Keratinocyte (primary cell): ENCODE data around the gene COL6A2. TPM values are rescaled to one million over a fixed set of nuclear protein-coding genes. Genes with fewer than 3 reads are reported as not detected.

Source experiments
- DNase-seq: peaks from one replicate; pipeline ENCODE4 v3.0.0-alpha.2; 2011; ENCODE audit warnings: low read depth, missing footprints, low spot score
- FAIRE-seq: peaks from 2 replicates; lab custom pipeline; 2011; peaks lifted over from hg19 to GRCh38; lab: Jason Lieb, UNC
- H2AFZ ChIP-seq: 2 replicates; pipeline ENCODE4 v1.6.0; 2012; ENCODE audit warnings: low read length, control low read depth, inconsistent platforms; ENCODE audit not compliant: control insufficient read depth
- H3K27ac ChIP-seq: 2 replicates; pipeline ENCODE4 v1.5.1; 2011; ENCODE audit warnings: low read length; ENCODE audit not compliant: control insufficient read depth, insufficient read depth
- H3K27me3 ChIP-seq: 3 replicates; pipeline ENCODE4 v1.6.0; 2011; ENCODE audit warnings: low read length; ENCODE audit not compliant: control insufficient read depth, insufficient read depth; ENCODE audit errors: extremely low read depth
- H3K36me3 ChIP-seq, 2 experiments: 2 replicates in 1 of 2; 3 replicates in 1 of 2; pipeline ENCODE4 v1.5.1; 2011; ENCODE audit warnings: low read length in 2 of 2, mild to moderate bottlenecking in 1 of 2; ENCODE audit not compliant: control insufficient read depth in 2 of 2, insufficient read depth in 2 of 2; ENCODE audit errors: extremely low read depth in 1 of 2
- H3K4me1 ChIP-seq: 3 replicates; pipeline ENCODE4 v1.5.1; 2011; ENCODE audit warnings: low read length; ENCODE audit not compliant: control insufficient read depth, insufficient read depth; ENCODE audit errors: extremely low read depth
- H3K4me2 ChIP-seq: 3 replicates; pipeline ENCODE4 v1.6.0; 2011; ENCODE audit warnings: low read depth, low read length; ENCODE audit not compliant: control insufficient read depth, insufficient read depth; ENCODE audit errors: extremely low read depth
- H3K4me3 ChIP-seq, 3 experiments: fragments of 200-600 bp in 1 of 3; sonication (generic) in 1 of 3; 2 replicates in 2 of 3; 3 replicates in 1 of 3; pipeline ENCODE4 v1.5.1; 2011 to 2016; ENCODE audit warnings: low read length in 3 of 3, mild to moderate bottlenecking in 3 of 3, control low read depth in 2 of 3, inconsistent platforms in 1 of 3, low read depth in 1 of 3, mixed read lengths in 1 of 3, mixed run types in 1 of 3, moderate library complexity in 1 of 3; ENCODE audit not compliant: control insufficient read depth in 2 of 3, insufficient read depth in 2 of 3; ENCODE audit errors: extremely low read depth in 1 of 3
- H3K79me2 ChIP-seq: 2 replicates; pipeline ENCODE4 v1.6.0; 2012; ENCODE audit warnings: low read length; ENCODE audit not compliant: control insufficient read depth, insufficient read depth
- H3K9ac ChIP-seq: 3 replicates; pipeline ENCODE4 v1.6.0; 2011; ENCODE audit warnings: low read length; ENCODE audit not compliant: control insufficient read depth, insufficient read depth; ENCODE audit errors: extremely low read depth
- H3K9me1 ChIP-seq: 3 replicates; pipeline ENCODE4 v1.6.0; 2011; ENCODE audit warnings: low read length; ENCODE audit not compliant: control insufficient read depth, insufficient read depth; ENCODE audit errors: extremely low read depth
- H3K9me3 ChIP-seq: 2 replicates; pipeline ENCODE4 v1.5.1; 2012; ENCODE audit warnings: low read depth, low read length; ENCODE audit not compliant: control insufficient read depth
- H4K20me1 ChIP-seq: 3 replicates; pipeline ENCODE4 v1.6.0; 2011; ENCODE audit warnings: low read length; ENCODE audit not compliant: control insufficient read depth, insufficient read depth; ENCODE audit errors: extremely low read depth
- EZH2 ChIP-seq: IDR thresholded peaks from one replicate; pipeline ENCODE4 v1.6.1; 2012; ENCODE audit warnings: inconsistent platforms, mild to moderate bottlenecking, low read length, moderate library complexity
- dilution Hi-C: fragments of 300-500 bp; cut with MboI; formaldehyde crosslinking; loops from one replicate; pipeline ENCODE4 v1.7.0; 2020; ENCODE audit warnings: low sequenced_read_pairs; ENCODE audit not compliant: extremely low pct_ligation_motif_present
- polyA plus RNA-seq, 5 experiments: library from polyadenylated mRNA; depleted of rRNA in 3 of 5; stranded (reverse) in 3 of 5; stranded (forward) in 1 of 5; unstranded in 1 of 5; fragments of >200 nt; gene quantifications; 1 replicate in 1 of 5; 2 replicates in 3 of 5; 3 replicates in 1 of 5; pipeline versions ENCODE4 v1.2.1 to v1.2.3, GENCODE V29; 2011 to 2012; ENCODE audit warnings: missing spikeins in 2 of 5, low read depth in 1 of 5, low replicate concordance in 1 of 5
- TF ChIP-seq, protein P1 (sequence below), 3 experiments: IDR thresholded peaks in 1 of 3; conservative IDR thresholded peaks in 1 of 3; optimal IDR thresholded peaks in 1 of 3; 2 replicates in 2 of 3; 3 replicates in 1 of 3; pipeline versions ENCODE3 to v1.5.1; 2011; ENCODE audit warnings: low read length in 3 of 3, mild to moderate bottlenecking in 3 of 3, moderate library complexity in 2 of 3, control low read depth in 1 of 3, inconsistent platforms in 1 of 3; ENCODE audit not compliant: insufficient read depth in 2 of 3; ENCODE audit errors: extremely low read depth in 1 of 3

COL6A2 gene
- polyA plus RNA-seq, 1 donor (not counting 4 experiments of a cell fraction or from before 2014, with no cell fraction given): 0.03 TPM

DNA sequence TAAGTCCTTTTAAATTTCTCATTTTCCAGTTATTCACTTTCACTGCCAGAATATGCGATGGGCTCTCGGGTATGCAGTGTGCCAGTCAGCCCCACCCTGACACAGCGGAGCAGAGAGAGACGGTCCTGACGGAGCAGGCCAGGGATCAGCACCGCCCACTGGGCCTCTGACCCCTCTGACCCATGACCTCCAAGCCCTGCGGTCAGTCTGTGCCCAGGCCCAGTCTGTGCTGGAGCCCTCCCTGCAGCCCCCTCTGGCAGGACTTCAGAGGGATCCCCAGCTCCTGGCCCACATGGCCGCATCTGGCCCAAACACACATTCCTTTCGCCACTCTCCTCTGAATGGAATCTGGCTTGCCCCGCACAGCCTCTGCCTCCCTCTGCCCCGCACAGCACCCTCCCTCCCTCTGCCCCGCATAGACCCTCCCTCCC is 43.4 kb upstream of the COL6A2 start:
- Histone ChIP-seq H2AFZ (no peak overlapping the region), H4K20me1 (no peaks in the 10 kb centered on the region), H3K9me3 (peaks cover 12% of the 10 kb centered on the region), H3K27ac (no peak overlapping the region), H3K9me1 (no peaks in the 10 kb centered on the region), H3K36me3 (no peaks in the 10 kb centered on the region), H3K9ac (no peak overlapping the region), H3K27me3 (peaks cover 18% of the 10 kb centered on the region), H3K4me3 (no peak overlapping the region), H3K79me2 (no peaks in the 10 kb centered on the region), H3K4me1 (peaks cover 10% of the 10 kb centered on the region), H3K4me2 (no peak overlapping the region)
- TF ChIP-seq EZH2: no peak
- TF ChIP-seq, protein P1, sequence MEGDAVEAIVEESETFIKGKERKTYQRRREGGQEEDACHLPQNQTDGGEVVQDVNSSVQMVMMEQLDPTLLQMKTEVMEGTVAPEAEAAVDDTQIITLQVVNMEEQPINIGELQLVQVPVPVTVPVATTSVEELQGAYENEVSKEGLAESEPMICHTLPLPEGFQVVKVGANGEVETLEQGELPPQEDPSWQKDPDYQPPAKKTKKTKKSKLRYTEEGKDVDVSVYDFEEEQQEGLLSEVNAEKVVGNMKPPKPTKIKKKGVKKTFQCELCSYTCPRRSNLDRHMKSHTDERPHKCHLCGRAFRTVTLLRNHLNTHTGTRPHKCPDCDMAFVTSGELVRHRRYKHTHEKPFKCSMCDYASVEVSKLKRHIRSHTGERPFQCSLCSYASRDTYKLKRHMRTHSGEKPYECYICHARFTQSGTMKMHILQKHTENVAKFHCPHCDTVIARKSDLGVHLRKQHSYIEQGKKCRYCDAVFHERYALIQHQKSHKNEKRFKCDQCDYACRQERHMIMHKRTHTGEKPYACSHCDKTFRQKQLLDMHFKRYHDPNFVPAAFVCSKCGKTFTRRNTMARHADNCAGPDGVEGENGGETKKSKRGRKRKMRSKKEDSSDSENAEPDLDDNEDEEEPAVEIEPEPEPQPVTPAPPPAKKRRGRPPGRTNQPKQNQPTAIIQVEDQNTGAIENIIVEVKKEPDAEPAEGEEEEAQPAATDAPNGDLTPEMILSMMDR (optimal IDR thresholded peaks at IDR 0.05 in 1 of 3, IDR thresholded peaks at IDR 0.05 in 1 of 3, conservative IDR thresholded peaks at IDR 0.05 in 1 of 3; ENCODE audit: extremely low read depth in 1 of 3, insufficient read depth in 2 of 3, low read length in 3 of 3): no peak
- DNase-seq (no peak), FAIRE-seq (no peak)
- dilution Hi-C loops: no loop called here

DNA sequence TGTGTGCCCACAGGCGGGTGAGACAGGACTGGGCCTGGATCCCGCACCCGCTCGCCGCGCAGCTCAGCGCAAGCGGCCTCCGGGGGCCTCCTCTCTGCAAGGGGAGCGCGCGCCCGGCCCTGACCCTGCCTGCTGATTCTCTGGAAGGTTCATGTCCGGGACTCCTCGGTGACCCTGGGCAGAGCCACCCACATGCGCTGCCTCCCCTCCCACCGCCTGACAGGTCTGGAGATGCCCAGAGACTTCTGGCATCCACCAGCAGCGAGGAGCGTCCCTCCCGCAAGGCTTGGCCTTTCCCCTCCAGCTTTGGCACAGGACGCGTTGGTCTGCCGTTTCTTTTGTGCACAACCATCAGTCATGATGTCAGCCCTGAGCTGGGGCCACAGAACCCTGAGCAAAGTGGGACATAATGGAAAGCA is 42.0 kb upstream of the COL6A2 start:
- H2AFZ ChIP-seq: no peak overlapping the region
- no peak overlapping the region for H3K9ac ChIP-seq
- peaks cover 16% of the 10 kb centered on the region for H3K9me3 ChIP-seq
- no peak overlapping the region for H3K4me2 ChIP-seq
- dilution Hi-C loops: no loop called here
- H3K27ac ChIP-seq: no peak overlapping the region
- peaks cover 18% of the 10 kb centered on the region for H3K27me3 ChIP-seq
- no peaks in the 10 kb centered on the region for H3K36me3 ChIP-seq
- FAIRE-seq (no peak), DNase-seq (no peak)
- no peaks in the 10 kb centered on the region for H4K20me1 ChIP-seq
- H3K4me1 ChIP-seq: peaks cover 6% of the 10 kb centered on the region
- no peak overlapping the region for H3K4me3 ChIP-seq
- H3K9me1 ChIP-seq: no peaks in the 10 kb centered on the region
- TF ChIP-seq EZH2: peak; percentile 50
- TF ChIP-seq, protein P1 (optimal IDR thresholded peaks at IDR 0.05 in 1 of 3, IDR thresholded peaks at IDR 0.05 in 1 of 3, conservative IDR thresholded peaks at IDR 0.05 in 1 of 3; ENCODE audit: extremely low read depth in 1 of 3, insufficient read depth in 2 of 3, low read length in 3 of 3): no peak
- H3K79me2 ChIP-seq: no peaks in the 10 kb centered on the region
